ENCODE results near the gene COPS7A.
A peak's percentile ranks its signal among the peaks of the same experiment; 100 is the strongest.

Gene COPS7A

DNA sequence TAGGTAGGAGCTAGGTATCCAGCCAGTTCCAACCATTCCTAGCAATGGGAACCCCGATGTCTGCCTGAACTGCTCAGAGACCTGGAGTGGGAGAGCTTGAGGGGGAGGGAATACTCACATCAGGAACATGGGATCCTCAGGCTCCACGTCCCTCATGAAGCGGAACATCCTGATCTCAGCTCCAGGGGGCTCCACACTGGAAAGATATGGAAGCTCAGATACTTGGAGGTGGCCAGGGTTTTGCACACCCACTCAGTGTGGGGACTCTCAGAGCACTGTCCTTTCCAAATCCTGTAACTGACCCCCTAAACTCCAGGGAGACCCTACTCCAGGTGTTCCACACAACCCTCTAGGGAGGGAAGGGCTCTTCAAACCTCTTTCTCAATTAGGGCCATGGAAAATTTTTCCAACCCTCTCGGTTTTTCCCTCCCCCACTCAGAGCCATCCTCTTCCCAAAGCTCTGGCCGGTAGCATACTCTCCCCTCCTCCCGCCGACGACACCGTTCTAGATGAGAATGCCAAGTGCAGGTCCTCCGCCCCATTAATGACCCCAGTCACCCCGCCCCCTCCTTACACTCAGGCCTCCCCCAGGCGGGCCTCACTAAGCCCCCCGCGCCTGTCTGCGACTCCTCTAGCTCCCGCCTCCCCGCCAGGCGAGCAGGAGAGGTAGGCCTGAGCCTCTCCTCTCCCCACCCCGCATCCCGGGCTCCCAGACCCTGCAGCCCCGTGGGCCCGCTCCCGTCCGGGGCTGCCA lies 28.5 kb downstream of the COPS7A start:
- Histone ChIP-seq H3K79me1 (replicated peaks; ENCODE audit: low read length, poor library complexity, severe bottlenecking) (peaks cover 24% of the 10 kb centered on the region), H3K9ac (ENCODE audit: low read length) (peak overlapping the region; percentile 98), H3K4ac (ENCODE audit: low read depth in 1 of 2, low read length in 2 of 2) (peak overlapping the region; percentile 92 to 93), H4K8ac (ENCODE audit: low read length) (peak overlapping the region; percentile 90), H3K18ac (ENCODE audit: low read depth in 1 of 2, low read length in 2 of 2) (peak overlapping the region; percentile 97 to 99), H2BK15ac (ENCODE audit: low read depth, poor library complexity, severe bottlenecking) (peak overlapping the region; percentile 95), H3K4me3 (ENCODE audit: insufficient read depth in 1 of 2, low read depth in 1 of 2, low read length in 2 of 2) (peak overlapping the region; percentile 89 to 92), H2AK5ac (ENCODE audit: low read length, severe bottlenecking) (peak overlapping the region; percentile 72), H2BK12ac (ENCODE audit: low read length in 2 of 2) (peak overlapping the region in 1 of 2 experiments; percentile 88), H2BK120ac (ENCODE audit: low read depth, low read length) (peak overlapping the region; percentile 93), H2AFZ (ENCODE audit: low read depth, low read length) (no peak overlapping the region), H3K27ac (ENCODE audit: low read length, poor library complexity, severe bottlenecking) (peak overlapping the region; percentile 69), H3K14ac (ENCODE audit: low read length in 2 of 2) (peak overlapping the region in 1 of 2 experiments; percentile 96), H3K36me3 (ENCODE audit: control insufficient read depth in 1 of 2, insufficient read depth in 2 of 2, low read depth in 1 of 2, low read length in 2 of 2) (peaks cover 41 to 47% of the 10 kb centered on the region in 2 experiments), H2BK5ac (ENCODE audit: low read depth, low read length, poor library complexity, severe bottlenecking) (peak overlapping the region; percentile 99), H3K27me3 (ENCODE audit: control insufficient read depth in 1 of 2, insufficient read depth in 1 of 2, low read length in 2 of 2) (no peaks in the 10 kb centered on the region), H4K91ac (ENCODE audit: low read length) (peak overlapping the region; percentile 95), H3K23ac (ENCODE audit: low read length in 2 of 2) (peak overlapping the region; percentile 41 to 62), H3K4me2 (ENCODE audit: low read length, poor library complexity, severe bottlenecking) (peak overlapping the region; percentile 58), H3K4me1 (ENCODE audit: control insufficient read depth, insufficient read depth, low read depth, low read length) (peaks cover 8% of the 10 kb centered on the region), H3K9me3 (ENCODE audit: control insufficient read depth, low read length) (no peaks in the 10 kb centered on the region)
- WGBS: 6% methylated on average over 24 of the region's 24 CpGs
- peak; percentile 84 for DNase-seq

- Histone ChIP-seq H2BK5ac (ENCODE audit: low read depth, low read length, poor library complexity, severe bottlenecking) (peak within 1 kb of the TSS; percentile 99), H3K79me1 (replicated peaks; ENCODE audit: low read length, poor library complexity, severe bottlenecking) (peaks cover 19% of the 10 kb centered on the region), H3K27me3 (ENCODE audit: control insufficient read depth in 1 of 2, insufficient read depth in 1 of 2, low read length in 2 of 2) (no peaks in the 10 kb centered on the region), H2BK12ac (ENCODE audit: low read length in 2 of 2) (peak within 1 kb of the TSS in 1 of 2 experiments; percentile 88), H3K18ac (ENCODE audit: low read depth in 1 of 2, low read length in 2 of 2) (peak within 1 kb of the TSS; percentile 97 to 99), H3K4me3 (ENCODE audit: insufficient read depth in 1 of 2, low read depth in 1 of 2, low read length in 2 of 2) (peak within 1 kb of the TSS; percentile 89 to 92), H3K4me1 (ENCODE audit: control insufficient read depth, insufficient read depth, low read depth, low read length) (peaks cover 8% of the 10 kb centered on the region), H4K91ac (ENCODE audit: low read length) (peak within 1 kb of the TSS; percentile 99), H2BK15ac (ENCODE audit: low read depth, poor library complexity, severe bottlenecking) (peak within 1 kb of the TSS; percentile 95), H2BK120ac (ENCODE audit: low read depth, low read length) (peak within 1 kb of the TSS; percentile 93), H3K9ac (ENCODE audit: low read length) (peak within 1 kb of the TSS; percentile 98), H2AK5ac (ENCODE audit: low read length, severe bottlenecking) (peak within 1 kb of the TSS; percentile 91), H3K23ac (ENCODE audit: low read length in 2 of 2) (peak within 1 kb of the TSS; percentile 41 to 62), H3K27ac (ENCODE audit: low read length, poor library complexity, severe bottlenecking) (peak within 1 kb of the TSS; percentile 99), H3K14ac (ENCODE audit: low read length in 2 of 2) (peak within 1 kb of the TSS in 1 of 2 experiments; percentile 96), H2AFZ (ENCODE audit: low read depth, low read length) (no peak within 1 kb of the TSS), H3K9me3 (ENCODE audit: control insufficient read depth, low read length) (no peaks in the 10 kb centered on the region), H4K8ac (ENCODE audit: low read length) (peak within 1 kb of the TSS; percentile 97), H3K4me2 (ENCODE audit: low read length, poor library complexity, severe bottlenecking) (peak within 1 kb of the TSS; percentile 93), H3K4ac (ENCODE audit: low read depth in 1 of 2, low read length in 2 of 2) (peak within 1 kb of the TSS; percentile 92 to 99), H3K36me3 (ENCODE audit: control insufficient read depth in 1 of 2, insufficient read depth in 2 of 2, low read depth in 1 of 2, low read length in 2 of 2) (peaks cover 33 to 39% of the 10 kb centered on the region in 2 experiments)
- DNase-seq: peak; percentile 99
- WGBS: under 1% methylated on average over 61 of the region's 62 CpGs
These were observed 29.3 kb downstream of the COPS7A start, which contains the start of gene MLF2 for GRCh38 chr12:6752921-6753771. TSS of gene MLF2 (minus strand) at chr12:6753141. CDS start at chr12:6752334, 807 bp downstream.

- H2AK5ac ChIP-seq (ENCODE audit: low read length, severe bottlenecking): peak overlapping the region; percentile 91
- H3K4ac ChIP-seq (ENCODE audit: low read depth in 1 of 2, low read length in 2 of 2): peak overlapping the region in 1 of 2 experiments; percentile 47
- H3K23ac ChIP-seq (ENCODE audit: low read length in 2 of 2): no peak overlapping the region
- H2AFZ ChIP-seq (ENCODE audit: low read depth, low read length): no peak overlapping the region
- no peak overlapping the region for H4K91ac ChIP-seq (ENCODE audit: low read length)
- no peaks in the 10 kb centered on the region for H3K9me3 ChIP-seq (ENCODE audit: control insufficient read depth, low read length)
- no peak overlapping the region for H2BK15ac ChIP-seq (ENCODE audit: low read depth, poor library complexity, severe bottlenecking)
- H3K4me1 ChIP-seq (ENCODE audit: control insufficient read depth, insufficient read depth, low read depth, low read length): peaks cover 8% of the 10 kb centered on the region
- no peak for DNase-seq
- no peak overlapping the region for H3K27ac ChIP-seq (ENCODE audit: low read length, poor library complexity, severe bottlenecking)
- no peak overlapping the region for H3K4me2 ChIP-seq (ENCODE audit: low read length, poor library complexity, severe bottlenecking)
- H4K8ac ChIP-seq (ENCODE audit: low read length): no peak overlapping the region
- H3K4me3 ChIP-seq (ENCODE audit: insufficient read depth in 1 of 2, low read depth in 1 of 2, low read length in 2 of 2): no peak overlapping the region
- no peak overlapping the region for H2BK120ac ChIP-seq (ENCODE audit: low read depth, low read length)
- H2BK5ac ChIP-seq (ENCODE audit: low read depth, low read length, poor library complexity, severe bottlenecking): no peak overlapping the region
- H3K14ac ChIP-seq (ENCODE audit: low read length in 2 of 2): no peak overlapping the region
- peaks cover 14% of the 10 kb centered on the region for H3K79me1 ChIP-seq (replicated peaks; ENCODE audit: low read length, poor library complexity, severe bottlenecking)
- no peaks in the 10 kb centered on the region for H3K27me3 ChIP-seq (ENCODE audit: control insufficient read depth in 1 of 2, insufficient read depth in 1 of 2, low read length in 2 of 2)
- 0% methylated on average over 1 of the region's 7 CpGs for WGBS
- H3K9ac ChIP-seq (ENCODE audit: low read length): peak overlapping the region; percentile 66
- peaks cover 27 to 32% of the 10 kb centered on the region in 2 experiments for H3K36me3 ChIP-seq (ENCODE audit: control insufficient read depth in 1 of 2, insufficient read depth in 2 of 2, low read depth in 1 of 2, low read length in 2 of 2)
- H3K18ac ChIP-seq (ENCODE audit: low read depth in 1 of 2, low read length in 2 of 2): no peak overlapping the region
- no peak overlapping the region for H2BK12ac ChIP-seq (ENCODE audit: low read length in 2 of 2)
These were observed 30.0 kb downstream of the COPS7A start for GRCh38 chr12:6753772-6754356.
